ENCODE measurements around the gene HIGD2B.
"Not testable (repeated sequence)": the region's sequence is repeated elsewhere in the genome, so short reads cannot be mapped to it uniquely, and the experiment has no call there.

HIGD2B gene

GRCh38 chr15:72685925-72686794, at the start of gene HIGD2B, which contains the start of gene BBS4:
TSS of gene HIGD2B (minus strand) at chr15:72686182. CDS start at chr15:72676374, 9,808 bp downstream.
TSS of gene BBS4 (plus strand) at chr15:72686207. CDS start at chr15:72686228, 21 bp downstream.
- no peak for DNase-seq

GRCh38 chr15:72735111-72735510, 49.1 kb upstream of the HIGD2B start:
- no peak for DNase-seq

- DNase-seq, result no peak
Observed at GRCh38 chr15:72733941-72734738, 48.2 kb upstream of the HIGD2B start.

- no peak for DNase-seq
Observed at GRCh38 chr15:72732516-72732915, 46.5 kb upstream of the HIGD2B start.

- DNase-seq, result no peak
Observed at GRCh38 chr15:72732086-72732485, 46.1 kb upstream of the HIGD2B start.

- DNase-seq, result no peak
Observed at GRCh38 chr15:72728821-72729220, 42.8 kb upstream of the HIGD2B start.

- not testable (repeated sequence) for DNase-seq
Observed at GRCh38 chr15:72728249-72728648, 42.3 kb upstream of the HIGD2B start.

GRCh38 chr15:72727154-72727553, 41.2 kb upstream of the HIGD2B start:
- DNase-seq, result no peak

GRCh38 chr15:72725851-72726250, 39.9 kb upstream of the HIGD2B start:
- not testable (repeated sequence) for DNase-seq

- DNase-seq, result no peak
Observed at GRCh38 chr15:72725446-72725845, 39.5 kb upstream of the HIGD2B start.

GRCh38 chr15:72724028-72724427, 38.0 kb upstream of the HIGD2B start:
- DNase-seq, result no peak

- DNase-seq, result peak; percentile 15
Observed at GRCh38 chr15:72722071-72722696, 36.2 kb upstream of the HIGD2B start.

GRCh38 chr15:72708551-72709303, 22.7 kb upstream of the HIGD2B start:
- not testable (repeated sequence) for DNase-seq

- no peak for DNase-seq
Observed at GRCh38 chr15:72706266-72706665, 20.3 kb upstream of the HIGD2B start.

- DNase-seq, result no peak
Observed at GRCh38 chr15:72700076-72700475, 14.1 kb upstream of the HIGD2B start.

GRCh38 chr15:72698938-72699337, 13.0 kb upstream of the HIGD2B start:
- no peak for DNase-seq

GRCh38 chr15:72690938-72691337, 5.0 kb upstream of the HIGD2B start:
- DNase-seq, result no peak

GRCh38 chr15:72688697-72689096, 2.7 kb upstream of the HIGD2B start:
- DNase-seq, result no peak

- no peak for DNase-seq
Observed at GRCh38 chr15:72685301-72685924, 569 bp downstream of the HIGD2B start.

GRCh38 chr15:72682772-72683171, 3.2 kb downstream of the HIGD2B start:
- no peak for DNase-seq

GRCh38 chr15:72680931-72681330, 5.1 kb downstream of the HIGD2B start:
- DNase-seq, result no peak

- no peak for DNase-seq
Observed at GRCh38 chr15:72676838-72677237, 9.1 kb downstream of the HIGD2B start.

Measured in GDM1 (cell line).